ENCODE results near the gene IRF8.

IRF8 gene

DNA sequence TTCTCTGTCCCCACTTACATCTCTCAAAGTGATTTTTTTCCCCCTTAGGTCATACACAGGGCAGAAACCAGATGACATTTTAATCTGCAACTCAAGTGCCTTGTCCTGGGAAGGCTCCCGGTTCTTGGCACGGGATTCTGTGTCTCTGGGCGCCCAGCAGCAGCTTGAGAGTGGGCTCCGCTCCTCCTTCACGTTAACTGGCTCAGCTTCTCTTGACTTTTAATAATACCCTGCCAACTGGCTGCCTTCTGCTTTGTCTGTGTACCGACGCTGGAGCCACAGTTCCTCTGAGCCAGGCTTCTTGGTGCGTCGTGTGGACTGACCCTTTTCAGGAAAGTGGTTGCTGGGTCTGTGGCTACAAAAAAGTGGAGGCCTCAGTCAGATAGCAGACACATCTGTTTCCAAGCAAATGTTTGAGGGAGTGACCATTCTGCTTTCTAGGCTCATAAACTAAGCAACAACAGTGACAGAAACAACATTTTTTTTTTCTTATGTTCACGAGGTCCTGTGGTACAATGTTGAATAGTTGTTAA, 64.9 kb downstream of the IRF8 start:
- no peak for DNase-seq

DNA sequence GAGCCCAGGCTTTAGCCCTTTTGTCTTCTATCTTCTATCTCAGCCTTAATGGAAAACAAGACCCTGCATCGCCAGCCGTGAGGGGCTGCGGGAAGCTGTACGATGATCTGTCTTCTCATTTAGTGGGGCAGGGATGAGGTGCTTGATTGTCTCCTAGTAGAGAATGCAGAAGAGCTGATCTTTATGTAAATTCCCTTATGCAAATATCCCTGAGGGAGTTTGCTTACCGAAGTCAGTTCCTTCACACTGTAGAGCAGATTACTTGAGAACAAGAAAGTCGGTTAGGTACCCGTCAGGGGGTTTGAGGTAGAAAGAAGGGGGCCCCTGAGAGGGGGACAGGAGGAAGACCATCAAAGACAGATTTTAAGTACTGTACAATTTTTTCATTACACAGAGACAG, 66.2 kb downstream of the IRF8 start:
- DNase-seq: no peak

DNA sequence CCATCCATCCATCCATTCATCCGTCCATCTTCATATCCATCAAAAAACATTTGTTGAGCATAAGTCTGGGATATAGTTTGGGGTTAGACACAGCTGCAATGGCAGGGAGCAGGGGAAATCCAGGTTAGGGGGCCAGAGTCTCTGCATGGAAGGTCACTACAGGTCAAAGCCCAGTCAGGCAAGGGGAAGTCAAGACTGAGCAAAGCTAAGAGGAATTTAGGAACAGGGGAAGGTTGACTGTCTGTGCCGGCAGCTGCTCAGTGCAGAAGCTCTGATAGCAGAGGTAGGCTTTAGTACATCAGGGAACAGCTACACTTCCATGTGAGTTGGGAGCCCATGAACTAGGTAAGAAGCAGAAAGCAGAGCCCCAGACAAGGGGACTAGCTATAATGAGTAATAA, 68.1 kb downstream of the IRF8 start:
- DNase-seq: no peak

DNA sequence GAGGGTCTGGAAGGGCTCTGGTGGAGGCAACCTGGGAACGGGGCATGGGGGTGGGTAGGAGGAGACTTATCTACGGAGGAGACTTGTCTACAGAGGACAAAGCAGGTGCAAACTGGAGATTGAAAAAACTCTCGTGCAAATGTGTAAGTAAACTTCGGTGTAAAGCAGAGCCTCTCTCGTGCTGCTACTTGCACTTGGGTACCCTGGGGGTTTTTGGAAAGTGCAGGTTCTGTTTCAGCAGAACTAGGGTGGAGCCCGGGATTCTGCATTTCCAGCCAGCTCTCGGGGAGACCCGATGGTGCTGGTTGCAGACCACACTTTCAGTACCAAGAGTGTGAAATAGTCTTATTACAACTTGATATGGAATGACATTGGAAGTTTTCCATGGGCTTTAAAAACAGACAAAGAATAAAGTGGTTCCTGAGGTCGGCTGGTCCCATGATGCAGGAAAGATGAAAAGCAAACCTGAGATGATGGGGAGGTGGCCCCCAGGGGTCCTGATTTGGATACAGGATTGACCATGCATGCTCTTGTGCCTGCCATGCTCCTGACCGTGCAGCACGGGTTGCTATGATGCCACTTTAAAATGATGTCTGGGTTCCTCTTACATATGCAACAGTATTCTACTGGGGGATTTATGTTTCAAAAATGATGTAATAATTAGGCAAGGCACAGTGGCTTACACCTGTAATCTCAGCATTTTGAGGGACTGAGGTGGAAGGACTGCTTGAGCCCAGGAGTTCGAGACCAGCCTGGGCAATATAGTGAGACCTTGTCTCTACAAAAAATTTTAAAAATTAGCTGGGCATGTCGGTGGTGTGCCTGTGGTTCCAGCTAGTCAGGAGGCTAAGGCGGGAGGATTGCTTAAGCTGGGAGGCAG, 69.3 kb downstream of the IRF8 start:
- DNase-seq: no peak

DNA sequence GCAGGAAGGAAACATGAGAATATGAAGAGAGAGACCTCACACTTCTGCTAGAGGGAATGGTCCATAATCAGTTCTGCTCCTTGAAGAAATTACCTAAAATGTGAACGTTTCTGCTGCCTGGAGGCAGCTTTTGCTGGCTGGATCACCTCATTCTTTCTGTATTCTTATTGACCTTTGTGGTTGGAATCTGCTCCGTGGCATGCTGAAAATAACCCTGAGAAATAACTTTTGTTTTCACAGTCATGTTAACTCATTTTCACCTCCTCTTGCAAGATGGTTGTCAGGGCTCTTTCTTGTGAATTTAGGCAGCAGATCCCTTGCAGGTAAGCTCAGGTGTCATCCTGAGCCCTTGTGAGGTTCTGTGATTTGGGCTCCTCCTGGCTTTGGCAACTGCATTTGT, 70.2 kb downstream of the IRF8 start:
- DNase-seq: no peak

DNA sequence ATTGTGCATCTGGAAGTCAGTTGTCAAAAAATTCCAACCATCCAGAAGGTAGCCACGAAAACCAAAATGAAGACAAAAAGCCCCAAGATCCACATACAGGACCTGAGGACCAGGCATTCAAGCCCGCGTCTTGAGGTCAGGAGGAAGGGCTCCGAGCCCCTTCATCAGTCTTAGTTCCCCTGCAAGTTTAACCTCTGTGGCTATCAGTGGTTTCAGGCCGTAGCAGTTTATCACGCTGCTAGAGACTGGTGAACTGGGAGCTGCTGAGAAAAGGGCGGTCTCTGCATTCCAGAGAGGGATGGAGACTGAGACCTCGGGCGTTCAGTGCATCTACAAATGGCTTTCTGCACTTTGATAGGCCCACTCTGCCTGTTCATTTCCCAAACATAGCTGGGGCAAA, 70.6 kb downstream of the IRF8 start:
- no peak for DNase-seq

DNA sequence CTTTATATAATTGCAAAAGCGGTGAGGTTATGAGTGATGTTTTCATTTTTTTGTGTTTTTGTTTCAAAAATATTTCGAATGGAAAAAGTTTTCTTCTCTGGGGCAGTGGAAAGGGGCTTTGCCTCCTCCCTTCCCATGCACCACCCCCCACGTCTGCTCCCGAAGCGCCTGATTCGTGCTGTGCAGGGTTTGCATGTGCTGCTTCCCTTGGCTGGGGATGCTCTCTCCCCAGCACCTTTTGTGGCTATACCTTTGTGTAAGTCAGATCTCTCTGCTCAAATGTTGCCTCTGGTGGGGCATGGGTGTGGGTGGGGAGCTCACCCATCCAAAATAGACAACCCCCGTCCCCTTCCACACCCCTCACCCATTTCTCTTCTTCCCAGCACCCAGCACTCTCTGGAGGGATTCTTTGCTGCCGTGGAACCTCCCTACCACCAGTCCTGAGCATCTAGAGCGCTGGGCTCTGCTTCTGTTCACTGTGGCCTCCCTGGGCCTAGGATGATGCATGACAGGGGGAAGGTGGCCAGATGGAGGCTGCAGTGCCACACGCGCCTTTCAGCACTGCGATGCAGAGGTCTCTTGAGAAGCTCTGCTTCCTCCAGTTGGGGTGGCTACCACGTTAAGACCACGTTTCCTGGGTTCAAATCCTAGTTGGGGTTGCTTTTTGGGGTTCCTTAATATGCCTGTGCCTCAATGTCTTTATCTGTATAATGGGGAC, 71.2 kb downstream of the IRF8 start:
- DNase-seq: no peak

DNA sequence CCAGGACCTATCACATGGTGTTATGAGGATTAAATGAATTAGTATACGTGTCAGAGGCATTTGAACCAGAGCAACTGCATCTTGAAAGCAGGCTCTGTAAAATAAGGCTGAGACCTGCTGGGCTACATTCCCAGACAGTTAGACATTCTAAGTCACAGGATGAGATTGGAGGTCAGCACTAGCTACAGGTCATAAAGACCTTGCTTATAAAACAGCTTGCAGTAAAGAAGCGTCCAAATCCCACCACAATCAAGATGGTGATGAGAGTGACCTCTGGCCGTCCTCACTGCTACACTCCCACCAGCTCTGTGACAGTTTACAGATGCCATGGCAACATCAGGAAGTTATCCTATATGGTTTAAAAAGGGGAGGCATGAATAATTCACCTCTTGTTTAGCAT, 71.8 kb downstream of the IRF8 start:
- no peak for DNase-seq
